SK-N-SH treated with all-trans-retinoic acid at 6 μM for 48 hours (cell line): ENCODE results near the gene TUB.

Experiments
- ATAC-seq: fragments of 200-7000 bp; cut with Tn5 transposase; 3 replicates; pipeline ENCODE4 v1.9.1; 2020; ENCODE audit warnings: mild to moderate bottlenecking, moderate library complexity
- ARNTL ChIP-seq: fragments of 450-650 bp; formaldehyde crosslinking; IDR thresholded peaks from 2 replicates; pipeline ENCODE4 v1.5.0; 2020; ENCODE audit warnings: low read depth, mild to moderate bottlenecking, moderate library complexity, borderline replicate concordance
- CSDC2 ChIP-seq: fragments of 250-450 bp; sonication (Bioruptor Pico); IDR thresholded peaks from 2 replicates; pipeline ENCODE4 v1.5.0; 2020; ENCODE audit warnings: mild to moderate bottlenecking, moderate library complexity
- ESRRG ChIP-seq: fragments of 250-450 bp; sonication (Bioruptor Pico); IDR thresholded peaks from 2 replicates; pipeline ENCODE4 v1.6.1; 2021; ENCODE audit warnings: mild to moderate bottlenecking
- GLIS3 ChIP-seq: fragments of 250-450 bp; sonication (Bioruptor Pico); IDR thresholded peaks from 2 replicates; pipeline ENCODE4 v1.5.0; 2020; ENCODE audit warnings: mild to moderate bottlenecking, moderate library complexity
- ISL1 ChIP-seq: fragments of 250-450 bp; sonication (Bioruptor Pico); IDR thresholded peaks from 2 replicates; pipeline ENCODE4 v2.1.2; 2022; ENCODE audit warnings: mild to moderate bottlenecking, moderate library complexity
- OSR1 ChIP-seq: fragments of 250-450 bp; sonication (Bioruptor Pico); IDR thresholded peaks from 2 replicates; pipeline ENCODE4 v1.8.0; 2022; ENCODE audit warnings: moderate library complexity, mild to moderate bottlenecking, inconsistent platforms
- PATZ1 ChIP-seq: fragments of 250-450 bp; sonication (Bioruptor Pico); IDR thresholded peaks from 2 replicates; pipeline ENCODE4 v1.8.0; 2020; ENCODE audit warnings: mild to moderate bottlenecking, moderate library complexity, borderline replicate concordance
- POU6F1 ChIP-seq: fragments of 250-450 bp; sonication (Bioruptor Pico); IDR thresholded peaks from 2 replicates; pipeline ENCODE4 v1.8.0; 2021; ENCODE audit warnings: low read depth, mild to moderate bottlenecking, moderate library complexity, borderline replicate concordance
- RARB ChIP-seq: fragments of 250-450 bp; sonication (Bioruptor Pico); IDR thresholded peaks from 2 replicates; pipeline ENCODE4 v1.8.0; 2021; ENCODE audit warnings: mild to moderate bottlenecking, moderate library complexity
- SNAI2 ChIP-seq: fragments of 250-450 bp; sonication (Bioruptor Pico); IDR thresholded peaks from 2 replicates; pipeline ENCODE4 v1.5.0; 2020; ENCODE audit warnings: mild to moderate bottlenecking, moderate library complexity
- TCF4 ChIP-seq: fragments of 250-450 bp; sonication (Bioruptor Pico); IDR thresholded peaks from 2 replicates; pipeline ENCODE4 v1.8.0; 2021; ENCODE audit warnings: mild to moderate bottlenecking, moderate library complexity, borderline replicate concordance
- TOX ChIP-seq: fragments of 250-450 bp; sonication (Bioruptor Pico); IDR thresholded peaks from 2 replicates; pipeline ENCODE4 v1.8.0; 2021; ENCODE audit warnings: mild to moderate bottlenecking, moderate library complexity, borderline replicate concordance
- TSHZ2 ChIP-seq: fragments of 250-450 bp; sonication (Bioruptor Pico); IDR thresholded peaks from 2 replicates; pipeline ENCODE4 v1.5.0; 2020; ENCODE audit warnings: mild to moderate bottlenecking, moderate library complexity
- ZC3H10 ChIP-seq: fragments of 250-450 bp; sonication (Bioruptor Pico); IDR thresholded peaks from 2 replicates; pipeline ENCODE4 v1.5.1; 2021; ENCODE audit warnings: mild to moderate bottlenecking, moderate library complexity
- ZFP3 ChIP-seq: fragments of 250-450 bp; sonication (Bioruptor Pico); IDR thresholded peaks from 2 replicates; pipeline ENCODE4 v1.5.0; 2020; ENCODE audit warnings: mild to moderate bottlenecking, moderate library complexity
- ZFP30 ChIP-seq: fragments of 450-650 bp; formaldehyde crosslinking; IDR thresholded peaks from 2 replicates; pipeline ENCODE4 v1.5.0; 2022; ENCODE audit warnings: mild to moderate bottlenecking, moderate library complexity
- ZNF565 ChIP-seq: fragments of 450-650 bp; formaldehyde crosslinking; conservative IDR thresholded peaks from 2 replicates; pipeline ENCODE4 v1.5.0; 2020; ENCODE audit warnings: low read depth, mild to moderate bottlenecking, moderate library complexity
- ZNF70 ChIP-seq: fragments of 450-650 bp; formaldehyde crosslinking; IDR thresholded peaks from 2 replicates; pipeline ENCODE4 v1.5.0; 2020; ENCODE audit warnings: mild to moderate bottlenecking, moderate library complexity
- ZNF8 ChIP-seq: fragments of 450-650 bp; formaldehyde crosslinking; IDR thresholded peaks from 2 replicates; pipeline ENCODE4 v1.5.0; 2020; ENCODE audit warnings: mild to moderate bottlenecking, moderate library complexity
- TF ChIP-seq, protein P1 (sequence below): fragments of 250-450 bp; sonication (Bioruptor Pico); IDR thresholded peaks from 2 replicates; pipeline ENCODE4 v1.5.1; 2020; ENCODE audit warnings: low read depth, mild to moderate bottlenecking, moderate library complexity

Gene TUB

GRCh38 chr11:8103909-8104308, 22.9 kb downstream of the TUB start:
- no peak for ATAC-seq
- TF ChIP-seq ZNF565 (CRISPR knock-in tag) (no peak), ZC3H10 (CRISPR knock-in tag) (no peak), TCF4 (CRISPR knock-in tag) (no peak), ZFP3 (CRISPR knock-in tag) (no peak), ZNF70 (CRISPR knock-in tag) (no peak), ZFP30 (no peak), OSR1 (CRISPR knock-in tag) (no peak)

DNA sequence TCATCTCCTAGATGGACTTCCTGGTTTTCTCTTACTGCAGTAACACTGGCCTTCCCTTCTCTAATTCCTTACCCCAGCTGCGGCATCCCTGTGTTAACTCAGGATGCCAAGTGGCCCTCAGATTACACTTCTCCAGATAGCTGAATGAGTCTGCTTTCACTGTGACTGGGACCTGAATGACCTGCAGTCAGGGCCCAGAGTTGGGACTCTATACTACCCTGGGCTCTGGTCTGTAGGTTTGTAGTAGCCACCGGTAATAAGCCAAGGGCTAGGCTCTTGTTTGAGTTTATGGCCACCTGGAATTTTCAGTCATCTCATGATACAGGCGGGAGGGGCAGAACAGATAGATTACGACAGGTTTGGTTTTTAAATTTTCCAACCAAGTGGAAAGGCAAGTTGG, 24.1 kb downstream of the TUB start:
- no peak for ATAC-seq
- no peak for TF ChIP-seq ZFP30
- TF ChIP-seq, protein P1, sequence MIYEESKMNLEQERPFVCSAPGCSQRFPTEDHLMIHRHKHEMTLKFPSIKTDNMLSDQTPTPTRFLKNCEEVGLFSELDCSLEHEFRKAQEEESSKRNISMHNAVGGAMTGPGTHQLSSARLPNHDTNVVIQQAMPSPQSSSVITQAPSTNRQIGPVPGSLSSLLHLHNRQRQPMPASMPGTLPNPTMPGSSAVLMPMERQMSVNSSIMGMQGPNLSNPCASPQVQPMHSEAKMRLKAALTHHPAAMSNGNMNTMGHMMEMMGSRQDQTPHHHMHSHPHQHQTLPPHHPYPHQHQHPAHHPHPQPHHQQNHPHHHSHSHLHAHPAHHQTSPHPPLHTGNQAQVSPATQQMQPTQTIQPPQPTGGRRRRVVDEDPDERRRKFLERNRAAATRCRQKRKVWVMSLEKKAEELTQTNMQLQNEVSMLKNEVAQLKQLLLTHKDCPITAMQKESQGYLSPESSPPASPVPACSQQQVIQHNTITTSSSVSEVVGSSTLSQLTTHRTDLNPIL (CRISPR knock-in tag) = no peak
- TF ChIP-seq ZC3H10 (CRISPR knock-in tag) = no peak
- no peak for TF ChIP-seq PATZ1 (CRISPR knock-in tag)
- no peak for TF ChIP-seq RARB (CRISPR knock-in tag)
- no peak for TF ChIP-seq OSR1 (CRISPR knock-in tag)
- TF ChIP-seq TOX (CRISPR knock-in tag) = no peak
- TF ChIP-seq ZNF565 (CRISPR knock-in tag) = no peak
- TF ChIP-seq POU6F1 = no peak
- TF ChIP-seq TSHZ2 (CRISPR knock-in tag) = no peak
- TF ChIP-seq GLIS3 = no peak
- no peak for TF ChIP-seq ZNF70 (CRISPR knock-in tag)
- no peak for TF ChIP-seq ISL1 (CRISPR knock-in tag)
- TF ChIP-seq ESRRG (CRISPR knock-in tag) = no peak
- no peak for TF ChIP-seq ARNTL (CRISPR knock-in tag)
- no peak for TF ChIP-seq SNAI2 (CRISPR knock-in tag)

GRCh38 chr11:8105666-8106065, 24.7 kb downstream of the TUB start:
- TF ChIP-seq CSDC2 (no peak), ZNF8 (CRISPR knock-in tag) (no peak), PATZ1 (CRISPR knock-in tag) (no peak), TSHZ2 (CRISPR knock-in tag) (no peak), RARB (CRISPR knock-in tag) (no peak)
- TF ChIP-seq, protein P1 (CRISPR knock-in tag) = no peak
- no peak for ATAC-seq
